GM18951 (cell line): Measurements from ENCODE around the gene GRWD1.

Source experiments
- POLR2A ChIP-seq: IDR thresholded peaks from 4 replicates; pipeline ENCODE4 v1.6.1; 2011; ENCODE audit warnings: mild to moderate bottlenecking; ENCODE audit not compliant: insufficient read length, insufficient read depth; ENCODE audit errors: extremely low read depth
- in situ Hi-C: fragments of 300-500 bp; cut with MboI; formaldehyde crosslinking; loops from one replicate; pipeline ENCODE4 v1.12.0; 2022; ENCODE audit warnings: low sequenced_read_pairs, mixed read lengths, inconsistent platforms; ENCODE audit not compliant: unreplicated experiment

GRWD1 gene

DNA sequence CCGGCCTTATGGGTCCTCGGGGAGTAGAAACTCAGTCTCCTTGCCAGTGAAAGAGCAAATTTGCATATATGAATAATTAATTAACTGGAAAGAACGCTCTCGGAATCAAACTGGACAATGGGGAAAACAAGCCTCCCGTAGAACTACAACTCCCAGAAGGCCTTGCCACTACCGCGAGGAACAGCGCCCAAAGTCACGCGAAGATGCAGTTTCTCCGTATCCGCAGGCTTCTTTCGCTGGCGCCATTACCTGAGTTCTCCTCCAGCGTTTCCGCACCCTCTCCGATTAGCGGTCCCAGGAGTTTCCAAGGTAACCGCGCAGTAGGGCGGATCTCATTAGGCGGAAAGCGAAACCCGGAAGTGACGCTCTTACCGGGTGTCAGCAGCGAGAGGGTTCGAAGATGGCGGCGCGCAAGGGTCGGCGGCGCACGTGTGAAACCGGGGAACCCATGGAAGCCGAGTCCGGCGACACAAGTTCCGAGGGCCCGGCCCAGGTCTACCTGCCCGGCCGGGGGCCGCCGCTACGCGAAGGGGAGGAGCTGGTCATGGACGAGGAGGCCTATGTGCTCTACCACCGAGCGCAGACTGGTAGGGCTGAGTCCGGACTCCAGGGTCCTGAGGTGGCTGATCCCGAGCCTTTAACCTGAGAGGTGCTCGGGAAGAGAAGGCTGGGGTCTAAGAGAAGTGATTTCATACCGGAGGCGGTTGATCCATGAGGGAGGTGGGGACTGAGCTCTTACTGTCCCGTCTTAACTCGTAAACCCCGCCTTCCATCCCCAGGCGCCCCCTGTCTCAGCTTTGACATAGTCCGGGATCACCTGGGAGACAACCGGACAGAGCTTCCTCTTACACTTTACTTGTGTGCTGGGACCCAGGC lies at the start of gene GRWD1:
Gene GRWD1, plus strand, starts transcription at position 378 of the 876 bp plus-strand sequence. Its CDS starts 23 bp downstream, at position 401.
- TF ChIP-seq POLR2A: peak; percentile 81

GRCh38 chr19:48396016-48396823 lies 49.6 kb upstream of the GRWD1 start:
- TF ChIP-seq POLR2A: no peak
- in situ Hi-C loops: no loop called here

More for the DNA sequence above, at the start of gene GRWD1:
- in situ Hi-C loops: no loop called here

GRCh38 chr19:48396824-48397176 lies 49.0 kb upstream of the GRWD1 start:
- TF ChIP-seq POLR2A: no peak
- in situ Hi-C loops: no loop called here

GRCh38 chr19:48397263-48398101 lies 48.3 kb upstream of the GRWD1 start:
- in situ Hi-C loops: no loop called here
- no peak for TF ChIP-seq POLR2A

GRCh38 chr19:48398102-48398374 lies 47.7 kb upstream of the GRWD1 start:
- in situ Hi-C loops: no loop called here
- TF ChIP-seq POLR2A: no peak

DNA sequence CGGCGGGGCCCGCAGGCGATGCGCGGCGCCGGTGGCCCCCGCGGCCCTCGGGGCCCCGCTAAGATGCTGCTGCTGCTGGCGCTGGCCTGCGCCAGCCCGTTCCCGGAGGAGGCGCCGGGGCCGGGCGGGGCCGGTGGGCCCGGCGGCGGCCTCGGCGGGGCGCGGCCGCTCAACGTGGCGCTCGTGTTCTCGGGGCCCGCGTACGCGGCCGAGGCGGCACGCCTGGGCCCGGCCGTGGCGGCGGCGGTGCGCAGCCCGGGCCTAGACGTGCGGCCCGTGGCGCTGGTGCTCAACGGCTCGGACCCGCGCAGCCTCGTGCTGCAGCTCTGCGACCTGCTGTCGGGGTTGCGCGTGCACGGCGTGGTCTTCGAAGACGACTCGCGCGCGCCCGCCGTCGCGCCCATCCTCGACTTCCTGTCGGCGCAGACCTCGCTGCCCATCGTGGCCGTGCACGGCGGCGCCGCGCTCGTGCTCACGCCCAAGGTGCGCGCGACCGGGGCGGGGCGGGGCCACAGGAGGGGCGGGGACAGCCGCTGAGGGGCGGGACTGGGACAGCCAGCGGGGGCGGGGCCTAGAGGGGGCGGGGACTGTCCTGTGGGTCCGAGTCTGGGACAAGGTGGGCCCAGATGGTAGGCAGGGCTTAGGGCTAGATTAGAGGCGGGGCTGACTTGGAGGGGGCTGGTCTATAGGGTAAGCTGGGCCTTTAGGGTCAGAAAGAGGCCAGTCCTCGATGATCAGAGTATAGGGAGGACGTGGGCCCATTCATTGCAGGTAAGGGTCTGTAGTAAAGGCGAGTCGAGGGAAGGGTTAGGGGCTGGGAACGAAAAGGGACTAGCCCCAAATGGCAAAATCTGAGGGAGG lies 47.2 kb upstream of the GRWD1 start:
- peak; percentile 67 for TF ChIP-seq POLR2A

DNA sequence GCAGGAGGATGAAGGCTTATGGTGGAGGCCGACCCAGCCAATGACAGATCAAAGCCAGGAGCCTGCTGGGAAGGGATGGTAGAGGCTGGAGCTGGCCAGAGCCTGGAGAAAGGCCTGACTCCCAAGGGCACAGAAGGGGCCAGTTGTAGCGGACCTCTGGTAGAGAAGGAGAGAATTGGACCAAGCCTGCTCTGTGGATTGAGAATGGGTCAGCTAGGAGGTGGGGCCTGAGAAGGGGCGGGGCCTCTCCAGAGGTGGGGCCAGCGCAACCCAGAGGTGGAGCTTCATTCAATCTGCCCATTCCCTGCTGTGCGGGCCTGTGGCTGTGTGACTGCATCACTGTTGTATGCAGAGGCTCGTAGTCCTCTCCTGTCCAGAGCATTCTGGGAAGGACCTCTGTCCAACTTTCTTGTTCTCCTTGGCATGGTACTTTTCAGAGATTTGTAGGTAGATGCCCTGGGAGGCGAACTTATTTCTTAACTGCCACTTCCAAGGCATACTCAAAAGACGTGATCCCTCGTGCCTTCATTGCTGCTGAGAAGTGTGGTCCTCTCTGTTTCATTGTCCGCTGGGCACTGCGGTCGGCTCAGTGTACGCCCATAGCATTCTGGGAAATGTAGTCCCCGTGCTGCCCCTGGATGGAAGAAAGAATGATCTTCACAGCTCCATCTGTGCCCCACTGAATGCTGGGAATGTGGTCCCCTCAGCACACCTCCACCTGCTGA lies 45.6 kb upstream of the GRWD1 start:
- in situ Hi-C loops: no loop called here
- TF ChIP-seq POLR2A: no peak

More for the DNA sequence above, 47.2 kb upstream of the GRWD1 start:
- in situ Hi-C loops: no loop called here

- no peak for TF ChIP-seq POLR2A
- in situ Hi-C loops: no loop called here
These were observed 44.5 kb upstream of the GRWD1 start for GRCh38 chr19:48401287-48401686.

GRCh38 chr19:48403606-48404005 lies 42.2 kb upstream of the GRWD1 start:
- TF ChIP-seq POLR2A: no peak
- in situ Hi-C loops: no loop called here

DNA sequence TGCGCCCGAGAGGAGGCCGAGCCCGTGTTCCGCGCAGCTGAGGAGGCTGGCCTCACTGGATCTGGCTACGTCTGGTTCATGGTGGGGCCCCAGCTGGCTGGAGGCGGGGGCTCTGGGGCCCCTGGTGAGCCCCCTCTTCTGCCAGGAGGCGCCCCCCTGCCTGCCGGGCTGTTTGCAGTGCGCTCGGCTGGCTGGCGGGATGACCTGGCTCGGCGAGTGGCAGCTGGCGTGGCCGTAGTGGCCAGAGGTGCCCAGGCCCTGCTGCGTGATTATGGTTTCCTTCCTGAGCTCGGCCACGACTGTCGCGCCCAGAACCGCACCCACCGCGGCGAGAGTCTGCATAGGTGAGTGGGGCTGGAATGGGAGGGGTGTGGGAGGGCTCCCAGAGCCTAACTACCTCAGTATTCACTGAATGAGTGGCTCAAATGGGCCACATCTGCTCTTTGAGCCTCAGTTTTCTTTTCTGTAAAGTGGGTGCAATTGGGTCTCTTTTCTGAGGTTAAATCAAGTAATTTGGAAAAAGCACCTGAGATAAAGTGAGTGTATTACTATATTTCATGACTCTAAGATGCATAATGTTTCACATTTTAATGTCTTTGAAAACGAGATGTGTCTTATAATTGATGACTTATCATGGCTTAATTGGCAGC lies 40.6 kb upstream of the GRWD1 start:
- no peak for TF ChIP-seq POLR2A
- in situ Hi-C loops: no loop called here

GRCh38 chr19:48405850-48406249 lies 39.9 kb upstream of the GRWD1 start:
- in situ Hi-C loops: no loop called here
- TF ChIP-seq POLR2A: no peak
